Sigmoid colon (tissue), 3 donors: Measurements from ENCODE around the gene LPAR2.

Experiments
- CTCF ChIP-seq, 4 experiments: fragments of 450-650 bp in 3 of 4; fragments of 200-600 bp in 1 of 4; IDR thresholded peaks; one replicate each; pipeline ENCODE4 v1.5.1; 2016 to 2019; ENCODE audit warnings: antibody characterized with exemption in 4 of 4, mild to moderate bottlenecking in 3 of 4, moderate library complexity in 2 of 4
- POLR2A ChIP-seq, 2 donors: fragments of 450-650 bp; IDR thresholded peaks; one replicate each; pipeline ENCODE4 v1.6.1; 2016; ENCODE audit warnings: antibody characterized with exemption in 2 of 2, mild to moderate bottlenecking in 2 of 2, moderate library complexity in 2 of 2

GRCh38 chr19:19581391-19581790, 46.6 kb downstream of the LPAR2 start:
- TF ChIP-seq CTCF (IDR thresholded peaks at IDR 0.05): no peak
- no peak for TF ChIP-seq POLR2A (IDR thresholded peaks at IDR 0.05)
